ENCODE results near the gene DUT. TPM values are rescaled to one million over a fixed set of nuclear protein-coding genes. Genes with fewer than 3 reads are reported as not detected.

Gene DUT
- total RNA-seq, 2 experiments from 2014 or later, result 527 TPM

GRCh38 chr15:48332642-48333034, 1.4 kb downstream of the DUT start:
- peak overlapping the region; percentile 96 for H3K27ac Mint-ChIP-seq
- H3K4me1 Mint-ChIP-seq (ENCODE audit: low read depth), result peaks cover 42% of the 10 kb centered on the region
- intact Hi-C loops (cut with micrococcal nuclease), result no loop called here
- ChIA-PET CTCF (interaction anchor here (0.9 to 5.0 kb wide), 3 partner anchors 9 to 21 kb away, joined by 3 to 42 read pairs (median 4); no protein-coding TSS in a partner anchor), POLR2A (interaction anchor here (1.0 to 2.6 kb wide), 8 partner anchors 9 to 545 kb away, joined by 3 to 27 read pairs (median 4); partner anchors contain the start of genes CEP152, EID1 and MYEF2)
- peak overlapping the region; percentile 98 for H3K4me3 Mint-ChIP-seq
- TF ChIP-seq, protein P1, sequence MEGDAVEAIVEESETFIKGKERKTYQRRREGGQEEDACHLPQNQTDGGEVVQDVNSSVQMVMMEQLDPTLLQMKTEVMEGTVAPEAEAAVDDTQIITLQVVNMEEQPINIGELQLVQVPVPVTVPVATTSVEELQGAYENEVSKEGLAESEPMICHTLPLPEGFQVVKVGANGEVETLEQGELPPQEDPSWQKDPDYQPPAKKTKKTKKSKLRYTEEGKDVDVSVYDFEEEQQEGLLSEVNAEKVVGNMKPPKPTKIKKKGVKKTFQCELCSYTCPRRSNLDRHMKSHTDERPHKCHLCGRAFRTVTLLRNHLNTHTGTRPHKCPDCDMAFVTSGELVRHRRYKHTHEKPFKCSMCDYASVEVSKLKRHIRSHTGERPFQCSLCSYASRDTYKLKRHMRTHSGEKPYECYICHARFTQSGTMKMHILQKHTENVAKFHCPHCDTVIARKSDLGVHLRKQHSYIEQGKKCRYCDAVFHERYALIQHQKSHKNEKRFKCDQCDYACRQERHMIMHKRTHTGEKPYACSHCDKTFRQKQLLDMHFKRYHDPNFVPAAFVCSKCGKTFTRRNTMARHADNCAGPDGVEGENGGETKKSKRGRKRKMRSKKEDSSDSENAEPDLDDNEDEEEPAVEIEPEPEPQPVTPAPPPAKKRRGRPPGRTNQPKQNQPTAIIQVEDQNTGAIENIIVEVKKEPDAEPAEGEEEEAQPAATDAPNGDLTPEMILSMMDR (IDR thresholded peaks at IDR 0.05), result no peak
- DNase-seq (peak; percentile 9), ATAC-seq (no peak)
- H3K27me3 Mint-ChIP-seq, result no peaks in the 10 kb centered on the region
- no peaks in the 10 kb centered on the region for H3K9me3 Mint-ChIP-seq
- H3K36me3 Mint-ChIP-seq (ENCODE audit: low read depth), result peaks cover 58% of the 10 kb centered on the region

- TF ChIP-seq, protein P1 (IDR thresholded peaks at IDR 0.05), result no peak
- CTCF ChIA-PET, result interaction anchor here (2.2 to 5.0 kb wide), 2 partner anchors 20 to 48 kb away, joined by 6 to 42 read pairs; no protein-coding TSS in a partner anchor
- ATAC-seq (no peak), DNase-seq (no peak)
- Mint-ChIP-seq H3K4me3 (peak overlapping the region; percentile 98), H3K4me1 (ENCODE audit: low read depth) (peaks cover 46% of the 10 kb centered on the region), H3K27me3 (no peaks in the 10 kb centered on the region), H3K36me3 (ENCODE audit: low read depth) (peaks cover 64% of the 10 kb centered on the region), H3K27ac (peak overlapping the region; percentile 96), H3K9me3 (no peaks in the 10 kb centered on the region)
- POLR2A ChIA-PET, result interaction anchor here (2.6 kb wide), 1 partner anchor 11 kb away, joined by 9 read pairs; no protein-coding TSS in a partner anchor
- intact Hi-C loops (cut with micrococcal nuclease), result no loop called here
Observed at GRCh38 chr15:48333540-48333939, 2.3 kb downstream of the DUT start.

GRCh38 chr15:48334260-48334659, 3.0 kb downstream of the DUT start:
- ChIA-PET CTCF (interaction anchor here (1.3 to 5.0 kb wide), 3 partner anchors 20 to 48 kb away, joined by 3 to 42 read pairs (median 6); no protein-coding TSS in a partner anchor), POLR2A (interaction anchor here (0.6 kb wide), 1 partner anchor 443 kb away, joined by 3 read pairs; no protein-coding TSS in a partner anchor)
- TF ChIP-seq, protein P1 (IDR thresholded peaks at IDR 0.05), result no peak
- no peaks in the 10 kb centered on the region for H3K27me3 Mint-ChIP-seq
- peak overlapping the region; percentile 98 for H3K4me3 Mint-ChIP-seq
- intact Hi-C loops (cut with micrococcal nuclease), result no loop called here
- H3K4me1 Mint-ChIP-seq (ENCODE audit: low read depth), result peaks cover 45% of the 10 kb centered on the region
- H3K27ac Mint-ChIP-seq, result no peak overlapping the region
- H3K9me3 Mint-ChIP-seq, result no peaks in the 10 kb centered on the region
- H3K36me3 Mint-ChIP-seq (ENCODE audit: low read depth), result peaks cover 64% of the 10 kb centered on the region
- no peak for DNase-seq
- ATAC-seq, result no peak

- ChIA-PET POLR2A (interaction anchor here (1.8 kb wide), 1 partner anchor 16 kb away, joined by 3 read pairs; no protein-coding TSS in a partner anchor), CTCF (interaction anchor here (0.9 to 5.0 kb wide), 4 partner anchors 9 to 24 kb away, joined by 3 to 42 read pairs (median 6); no protein-coding TSS in a partner anchor)
- intact Hi-C loops (cut with micrococcal nuclease), result no loop called here
- Mint-ChIP-seq H3K36me3 (ENCODE audit: low read depth) (peaks cover 73% of the 10 kb centered on the region), H3K27ac (no peak overlapping the region), H3K27me3 (no peaks in the 10 kb centered on the region), H3K4me3 (peak overlapping the region; percentile 19), H3K4me1 (ENCODE audit: low read depth) (peaks cover 49% of the 10 kb centered on the region), H3K9me3 (no peaks in the 10 kb centered on the region)
- DNase-seq (peak; percentile 37), ATAC-seq (peak; percentile 57)
- TF ChIP-seq, protein P1 (IDR thresholded peaks at IDR 0.05), result peak; percentile 39
Observed at GRCh38 chr15:48336940-48337339, 5.7 kb downstream of the DUT start.

DNA sequence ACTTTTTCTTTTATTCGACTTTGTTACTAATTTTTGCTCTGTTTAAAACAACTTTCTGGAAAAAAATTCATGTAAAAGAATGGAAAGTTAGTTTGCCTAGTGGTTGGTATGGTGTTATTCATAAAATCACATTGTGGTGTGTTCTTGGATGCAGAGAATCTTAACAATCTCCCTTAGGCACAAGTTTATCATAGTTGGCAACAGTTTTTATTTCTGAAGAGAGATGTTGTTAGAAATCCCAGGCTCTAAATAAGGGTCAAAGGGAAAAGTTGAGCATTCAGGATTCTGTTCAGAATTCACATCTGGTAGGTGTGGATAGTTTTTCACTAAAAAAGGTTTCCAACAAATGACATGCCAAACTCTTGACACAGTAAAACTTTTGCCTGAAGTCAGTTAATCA, 6.4 kb downstream of the DUT start:
- intact Hi-C loops (cut with micrococcal nuclease), result no loop called here
- H3K27me3 Mint-ChIP-seq, result no peaks in the 10 kb centered on the region
- H3K4me3 Mint-ChIP-seq, result no peak overlapping the region
- H3K4me1 Mint-ChIP-seq (ENCODE audit: low read depth), result peaks cover 49% of the 10 kb centered on the region
- POLR2A ChIA-PET, result no interaction called here
- DNase-seq (no peak), ATAC-seq (no peak)
- CTCF ChIA-PET, result interaction anchor here (1.8 to 5.0 kb wide), 2 partner anchors 8 to 16 kb away, joined by 6 to 42 read pairs; no protein-coding TSS in a partner anchor
- H3K36me3 Mint-ChIP-seq (ENCODE audit: low read depth), result peaks cover 74% of the 10 kb centered on the region
- no peak overlapping the region for H3K27ac Mint-ChIP-seq
- TF ChIP-seq, protein P1 (IDR thresholded peaks at IDR 0.05), result peak; percentile 21
- H3K9me3 Mint-ChIP-seq, result no peaks in the 10 kb centered on the region

Data from activated CD8-positive, alpha-beta T cell treated with anti-CD3 and anti-CD28 coated beads for 36 hours (primary cell).